GM13976 (cell line): Measurements from ENCODE around the gene GGA1.

ENCODE experiments used
- DNase-seq: peaks from one replicate; pipeline ENCODE4 v3.0.0; 2012; ENCODE audit warnings: low spot score
- CTCF ChIP-seq: IDR thresholded peaks from 2 replicates; pipeline ENCODE4 v1.5.1; 2012; ENCODE audit warnings: borderline replicate concordance, mild to moderate bottlenecking; ENCODE audit not compliant: insufficient read depth; ENCODE audit errors: extremely low read depth, missing control alignments, control extremely low read depth
- in situ Hi-C: fragments of 300-500 bp; cut with MboI; formaldehyde crosslinking; loops from one replicate; pipeline ENCODE4 v1.12.0; 2022; ENCODE audit warnings: low sequenced_read_pairs, mixed read lengths, inconsistent platforms; ENCODE audit not compliant: unreplicated experiment

Gene GGA1

GRCh38 chr22:37571258-37571991, 37.2 kb upstream of the GGA1 start:
- TF ChIP-seq CTCF: no peak
- in situ Hi-C loops: no loop called here
- DNase-seq: no peak

- TF ChIP-seq CTCF: no peak
- in situ Hi-C loops: no loop called here
- DNase-seq: no peak
These were observed 36.7 kb upstream of the GGA1 start for GRCh38 chr22:37571992-37572373.

GRCh38 chr22:37575490-37576003, 33.1 kb upstream of the GGA1 start:
- no peak for DNase-seq
- no peak for TF ChIP-seq CTCF
- in situ Hi-C loops: no loop called here

GRCh38 chr22:37578002-37578401, 30.6 kb upstream of the GGA1 start:
- no peak for DNase-seq
- no peak for TF ChIP-seq CTCF
- in situ Hi-C loops: no loop called here

- no peak for DNase-seq
- in situ Hi-C loops: no loop called here
- TF ChIP-seq CTCF: no peak
These were observed 27.1 kb upstream of the GGA1 start for GRCh38 chr22:37581504-37581903.

GRCh38 chr22:37582526-37582925, 26.1 kb upstream of the GGA1 start:
- in situ Hi-C loops: no loop called here
- no peak for TF ChIP-seq CTCF
- DNase-seq: no peak
